PC-3 (cell line): ENCODE results near the gene SLC10A7. TPM values are rescaled to one million over a fixed set of nuclear protein-coding genes. Genes with fewer than 3 reads are reported as not detected.

Experiments used
- ATAC-seq: fragments of 200-7000 bp; cut with Tn5 transposase; 2 replicates; pipeline ENCODE4 v1.9.1; 2020; ENCODE audit warnings: mild to moderate bottlenecking, moderate library complexity
- BruUV-seq: library from RNA; stranded (reverse); fragments of 400-500 nt; replicated peaks from 2 replicates; lab custom pipeline; 2021; lab: Mats Ljungman, UMichigan
- CTCF ChIA-PET: fragments of 300-600 bp; sonication (Branson Sonifier 250); formaldehyde crosslinking; loops from one replicate; lab custom pipeline; 2022; ENCODE audit warnings: antibody characterized with exemption; lab: Charles Lee
- POLR2A ChIA-PET: fragments of 300-600 bp; sonication (Branson Sonifier 250); formaldehyde crosslinking; loops from one replicate; lab custom pipeline; 2022; ENCODE audit warnings: antibody characterized with exemption; ENCODE audit not compliant: unreplicated experiment; lab: Charles Lee
- DNase-seq: peaks from one replicate; pipeline ENCODE4 v3.0.0-alpha.2; 2015
- H2AFZ ChIP-seq: fragments of 300-600 bp; sonication (generic); 2 replicates; pipeline ENCODE4 v1.6.0; 2016; ENCODE audit warnings: antibody characterized with exemption, low read length
- H3F3A ChIP-seq: fragments of 300-600 bp; sonication (generic); one replicate; pipeline ENCODE4 v1.6.0; 2017; ENCODE audit warnings: antibody characterized with exemption, low read length, control low read depth, mild to moderate bottlenecking; ENCODE audit not compliant: unreplicated experiment
- H3K27ac ChIP-seq: fragments of 300-600 bp; sonication (generic); 2 replicates; pipeline ENCODE4 v1.5.1; 2016; ENCODE audit warnings: mild to moderate bottlenecking, low read length
- H3K27me3 ChIP-seq: fragments of 300-600 bp; sonication (generic); 2 replicates; pipeline ENCODE4 v1.6.1; 2016; ENCODE audit warnings: low read length, mixed read lengths
- H3K36me3 ChIP-seq: fragments of 300-600 bp; sonication (generic); 2 replicates; pipeline ENCODE4 v1.6.1; 2016; ENCODE audit warnings: low read depth, mixed run types, low read length, mixed read lengths
- H3K4me1 ChIP-seq: fragments of 300-600 bp; sonication (generic); 2 replicates; pipeline ENCODE4 v1.5.1; 2016; ENCODE audit warnings: low read length; ENCODE audit not compliant: insufficient read depth
- H3K4me2 ChIP-seq: fragments of 300-600 bp; sonication (generic); 2 replicates; pipeline ENCODE4 v1.6.0; 2016; ENCODE audit warnings: low read length
- H3K4me3 ChIP-seq: fragments of 300-600 bp; sonication (generic); 2 replicates; pipeline ENCODE4 v1.5.1; 2016; ENCODE audit warnings: mild to moderate bottlenecking, low read length, mixed read lengths
- H3K79me2 ChIP-seq: fragments of 300-600 bp; sonication (generic); 2 replicates; pipeline ENCODE4 v1.6.1; 2017; ENCODE audit warnings: low read length, mixed read lengths
- H3K9ac ChIP-seq: fragments of 300-600 bp; sonication (generic); 2 replicates; pipeline ENCODE4 v1.6.0; 2016; ENCODE audit warnings: mild to moderate bottlenecking, low read length
- H3K9me2 ChIP-seq: fragments of 300-600 bp; sonication (generic); replicated peaks from 2 replicates; pipeline ENCODE4 v1.6.1; 2016; ENCODE audit warnings: mixed run types, low read length, mixed read lengths
- H3K9me3 ChIP-seq: fragments of 300-600 bp; sonication (generic); 2 replicates; pipeline ENCODE4 v1.6.1; 2016; ENCODE audit warnings: low read length, mixed read lengths
- H4K20me1 ChIP-seq: fragments of 300-600 bp; sonication (generic); 2 replicates; pipeline ENCODE4 v1.6.1; 2016; ENCODE audit warnings: low read length, mixed read lengths
- CTCF ChIP-seq: fragments of 300-600 bp; sonication (generic); conservative IDR thresholded peaks from 2 replicates; pipeline ENCODE4 v1.5.1; 2017; ENCODE audit warnings: antibody characterized with exemption, low read depth, mild to moderate bottlenecking, low read length
- EZH2 ChIP-seq: fragments of 300-600 bp; sonication (generic); IDR thresholded peaks from one replicate; pipeline ENCODE4 v1.6.1; 2017; ENCODE audit warnings: antibody characterized with exemption, mild to moderate bottlenecking, low read length; ENCODE audit not compliant: unreplicated experiment
- EZH2phosphoT487 ChIP-seq: fragments of 300-600 bp; sonication (generic); IDR thresholded peaks from 2 replicates; pipeline ENCODE4 v1.6.1; 2018; ENCODE audit warnings: mild to moderate bottlenecking, antibody characterized with exemption, low read length, borderline replicate concordance
- intact Hi-C: fragments of 100-400 bp; cut with micrococcal nuclease; formaldehyde crosslinking; loops from 2 replicates; pipeline ENCODE4 v1.9.0; 2023
- total RNA-seq: library from RNA; depleted of rRNA; stranded (reverse); fragments of >200 nt; gene quantifications from 2 replicates; pipeline ENCODE4 v1.2.3, GENCODE V29; 2014

SLC10A7 gene
- total RNA-seq, 1 experiment from 2014 or later: 9.1 TPM

- Histone ChIP-seq H3K27me3 (no peaks in the 10 kb centered on the region), H3K9me2 (no peaks in the 10 kb centered on the region), H3K27ac (no peak overlapping the region), H3K9ac (no peak overlapping the region), H3K4me3 (no peak overlapping the region), H3K9me3 (no peaks in the 10 kb centered on the region), H3K4me1 (no peaks in the 10 kb centered on the region), H3K4me2 (no peak overlapping the region), H3K36me3 (no peaks in the 10 kb centered on the region), H4K20me1 (no peaks in the 10 kb centered on the region), H3K79me2 (no peaks in the 10 kb centered on the region), H3F3A (no peaks in the 10 kb centered on the region), H2AFZ (no peak overlapping the region)
- intact Hi-C loops: no loop called here
- ChIA-PET POLR2A (interaction anchor here (0.6 kb wide), 1 partner anchor 13 kb away, joined by 3 read pairs; no protein-coding TSS in a partner anchor), CTCF (no interaction called here)
- DNase-seq (no peak), ATAC-seq (no peak)
- TF ChIP-seq EZH2phosphoT487: no peak
- no peak for TF ChIP-seq EZH2
- no peak for TF ChIP-seq CTCF
- BruUV-seq: no TSS peak
Observed at GRCh38 chr4:146428298-146428697, 93.4 kb downstream of the SLC10A7 start.

GRCh38 chr4:146417822-146418221 is 103.9 kb downstream of the SLC10A7 start:
- Histone ChIP-seq H3K4me2 (no peak overlapping the region), H3K9me3 (no peaks in the 10 kb centered on the region), H3K36me3 (no peaks in the 10 kb centered on the region), H3K9me2 (no peaks in the 10 kb centered on the region), H3K79me2 (no peaks in the 10 kb centered on the region), H3K9ac (no peak overlapping the region), H3K27me3 (no peaks in the 10 kb centered on the region), H3K4me3 (no peak overlapping the region), H2AFZ (no peak overlapping the region), H4K20me1 (no peaks in the 10 kb centered on the region), H3F3A (no peaks in the 10 kb centered on the region), H3K27ac (no peak overlapping the region), H3K4me1 (peaks cover under 1% of the 10 kb centered on the region; the same call in 1 of the 2 replicates)
- BruUV-seq: no TSS peak
- ChIA-PET POLR2A (no interaction called here), CTCF (no interaction called here)
- TF ChIP-seq EZH2: no peak
- no peak for TF ChIP-seq EZH2phosphoT487
- no peak for TF ChIP-seq CTCF
- intact Hi-C loops: no loop called here
- DNase-seq: no peak
- no peak for ATAC-seq

GRCh38 chr4:146415829-146416228 is 105.9 kb downstream of the SLC10A7 start:
- Histone ChIP-seq H3K4me1 (peaks cover 7% of the 10 kb centered on the region), H3K36me3 (no peaks in the 10 kb centered on the region), H3K79me2 (no peaks in the 10 kb centered on the region), H4K20me1 (no peaks in the 10 kb centered on the region), H3K27me3 (no peaks in the 10 kb centered on the region), H3K4me2 (no peak overlapping the region), H3K9ac (no peak overlapping the region), H2AFZ (no peak overlapping the region), H3F3A (no peaks in the 10 kb centered on the region), H3K9me3 (no peaks in the 10 kb centered on the region), H3K4me3 (no peak overlapping the region), H3K27ac (no peak overlapping the region), H3K9me2 (no peaks in the 10 kb centered on the region)
- TF ChIP-seq EZH2phosphoT487 (no peak), EZH2 (no peak), CTCF (no peak)
- ChIA-PET CTCF (no interaction called here), POLR2A (no interaction called here)
- ATAC-seq: no peak
- BruUV-seq: no TSS peak
- intact Hi-C loops: no loop called here
- no peak for DNase-seq
